HepG2 (cell line): Measurements from ENCODE around the gene POLR3K. TPM values are rescaled to one million over a fixed set of nuclear protein-coding genes. Genes with fewer than 3 reads are reported as not detected.

Experiments
- DBP ChIP-seq: sonication (generic); formaldehyde crosslinking; IDR thresholded peaks from 2 replicates; pipeline ENCODE4 v1.4.0; 2020; ENCODE audit warnings: missing genetic modification reagents; ENCODE audit errors: not compliant biosample characterization
- GPBP1L1 ChIP-seq: sonication (generic); formaldehyde crosslinking; IDR thresholded peaks from 2 replicates; pipeline ENCODE4 v1.5.0; 2020; ENCODE audit warnings: mild to moderate bottlenecking, missing genetic modification reagents
- HNF1B ChIP-seq: sonication (generic); formaldehyde crosslinking; IDR thresholded peaks from 2 replicates; pipeline ENCODE4 v1.5.1; 2020; ENCODE audit warnings: mild to moderate bottlenecking, moderate library complexity, missing genetic modification reagents
- IKZF1 ChIP-seq: fragments of 450-650 bp; IDR thresholded peaks from 2 replicates; pipeline ENCODE4 v1.7.1; 2016
- KDM2A ChIP-seq: sonication (generic); formaldehyde crosslinking; IDR thresholded peaks from 2 replicates; pipeline ENCODE4 v1.4.0; 2020; ENCODE audit warnings: low read depth, missing genetic modification reagents, borderline replicate concordance
- KLF16 ChIP-seq, 2 experiments: sonication (generic) in 1 of 2; formaldehyde crosslinking in 1 of 2; IDR thresholded peaks; 2 replicates each; pipeline versions ENCODE4 v1.6.1 to v1.8.0; 2016 to 2023; ENCODE audit warnings: missing genetic modification reagents in 2 of 2, missing compliant biosample characterization in 1 of 2
- MNT ChIP-seq: fragments of 450-650 bp; IDR thresholded peaks from 2 replicates; pipeline ENCODE4 v1.6.1; 2016
- NCOR1 ChIP-seq: fragments of 200-600 bp; sonication (generic); IDR thresholded peaks from 2 replicates; pipeline ENCODE4 v1.7.0; 2017; ENCODE audit warnings: antibody characterized with exemption, low read length, borderline replicate concordance
- NR2F2 ChIP-seq: IDR thresholded peaks from 2 replicates; pipeline ENCODE4 v1.6.1; 2012; ENCODE audit warnings: low read depth, inconsistent platforms, borderline replicate concordance
- PITX1 ChIP-seq: sonication (generic); formaldehyde crosslinking; IDR thresholded peaks from 2 replicates; pipeline ENCODE4 v1.5.1; 2020; ENCODE audit warnings: mild to moderate bottlenecking, missing genetic modification reagents
- SP2 ChIP-seq: sonication (generic); formaldehyde crosslinking; IDR thresholded peaks from 2 replicates; pipeline ENCODE4 v1.5.1; 2020; ENCODE audit warnings: mild to moderate bottlenecking, missing genetic modification reagents
- TCF7 ChIP-seq: sonication (generic); IDR thresholded peaks from 2 replicates; pipeline ENCODE4 v1.6.1; 2016; ENCODE audit warnings: antibody characterized with exemption, low read depth
- TSC22D2 ChIP-seq: sonication (generic); formaldehyde crosslinking; IDR thresholded peaks from 2 replicates; pipeline ENCODE4 v1.5.1; 2020; ENCODE audit warnings: missing genetic modification reagents, mild to moderate bottlenecking, borderline replicate concordance
- YY1 ChIP-seq: IDR thresholded peaks from 2 replicates; pipeline ENCODE4 v1.6.1; 2011; ENCODE audit warnings: low read length, low read depth, moderate library complexity, mild to moderate bottlenecking; ENCODE audit not compliant: insufficient read depth, insufficient replicate concordance
- ZBTB7B ChIP-seq: sonication (generic); formaldehyde crosslinking; IDR thresholded peaks from 2 replicates; pipeline ENCODE4 v1.4.0; 2020; ENCODE audit warnings: missing genetic modification reagents
- ZFP62 ChIP-seq: sonication (generic); formaldehyde crosslinking; IDR thresholded peaks from 2 replicates; pipeline ENCODE4 v1.4.0; 2020; ENCODE audit warnings: missing genetic modification reagents
- ZNF207 ChIP-seq: fragments of 450-650 bp; IDR thresholded peaks from 2 replicates; pipeline ENCODE4 v1.6.1; 2016; ENCODE audit warnings: antibody characterized with exemption, borderline replicate concordance
- ZNF331 ChIP-seq: sonication (generic); formaldehyde crosslinking; IDR thresholded peaks from 2 replicates; pipeline ENCODE4 v1.4.0; 2020; ENCODE audit warnings: missing genetic modification reagents
- polyA plus RNA-seq, 8 experiments: library from polyadenylated mRNA; depleted of rRNA in 3 of 8; stranded (reverse) in 7 of 8; unstranded in 1 of 8; fragments of >200 nt; fragmentation: Illumina TruSeq in 4 of 8; extraction: Trizol in 4 of 8; gene quantifications; 2 replicates each; pipeline versions ENCODE4 v1.2.1 to v1.2.3, GENCODE V29; 2011 to 2016; ENCODE audit warnings: low read depth in 4 of 8, missing spikeins in 1 of 8, mixed read lengths in 1 of 8; ENCODE audit not compliant: insufficient read depth in 1 of 8
- total RNA-seq, 5 experiments: library from RNA; depleted of rRNA; stranded (reverse); fragments of >200 nt; fragmentation: Illumina TruSeq; extraction: Trizol; gene quantifications; 2 replicates each; pipeline ENCODE4 v1.2.3, GENCODE V29; 2016; ENCODE audit warnings: low read depth in 1 of 5
- TF ChIP-seq, protein P1 (sequence below), 2 experiments: sonication (generic) in 1 of 2; formaldehyde crosslinking in 1 of 2; IDR thresholded peaks; 2 replicates each; pipeline versions ENCODE4 v1.5.1 to v1.6.1; 2011 to 2020; ENCODE audit warnings: borderline replicate concordance in 1 of 2, low read depth in 1 of 2, low read length in 1 of 2, mild to moderate bottlenecking in 1 of 2, missing genetic modification reagents in 1 of 2, moderate library complexity in 1 of 2
- TF ChIP-seq, protein P2 (sequence below): IDR thresholded peaks from 2 replicates; pipeline ENCODE4 v1.6.1; 2016; ENCODE audit warnings: missing genetic modification reagents, missing compliant biosample characterization

POLR3K gene
- total and polyA plus RNA-seq, 2 of the 13 experiments (the other 11 are each of a cell fraction or from before 2014, with no cell fraction given): 14.8 to 18.8 TPM

GRCh38 chr16:65745-66144 lies 12.3 kb upstream of the POLR3K start (continued):
- TF ChIP-seq, protein P1, sequence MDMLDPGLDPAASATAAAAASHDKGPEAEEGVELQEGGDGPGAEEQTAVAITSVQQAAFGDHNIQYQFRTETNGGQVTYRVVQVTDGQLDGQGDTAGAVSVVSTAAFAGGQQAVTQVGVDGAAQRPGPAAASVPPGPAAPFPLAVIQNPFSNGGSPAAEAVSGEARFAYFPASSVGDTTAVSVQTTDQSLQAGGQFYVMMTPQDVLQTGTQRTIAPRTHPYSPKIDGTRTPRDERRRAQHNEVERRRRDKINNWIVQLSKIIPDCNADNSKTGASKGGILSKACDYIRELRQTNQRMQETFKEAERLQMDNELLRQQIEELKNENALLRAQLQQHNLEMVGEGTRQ (IDR thresholded peaks at IDR 0.05; ENCODE audit: low read depth, low read length): no peak
- TF ChIP-seq, protein P1 (CRISPR knock-in tag; IDR thresholded peaks at IDR 0.05; ENCODE audit: borderline replicate concordance): no peak
- TF ChIP-seq HNF1B (CRISPR knock-in tag) (peak; percentile 42; the same call in 1 of the 2 replicates), TCF7 (no peak), IKZF1 (no peak), NCOR1 (no peak), GPBP1L1 (CRISPR knock-in tag) (no peak), MNT (no peak), NR2F2 (no peak), KDM2A (peak; percentile 82), ZFP62 (no peak), TSC22D2 (CRISPR knock-in tag) (peak; percentile 37; the same call in 1 of the 2 replicates), ZBTB7B (peak; percentile 33; the same call in 1 of the 2 replicates), PITX1 (CRISPR knock-in tag) (0 out of 2 replicates have a peak, but pooled peaks have one; percentile 31), DBP (CRISPR knock-in tag) (no peak), KLF16 (CRISPR knock-in tag; IDR thresholded peaks at IDR 0.05) (peak in 1 of 2 experiments; percentile 34; a peak in 1 of 4 replicates), SP2 (no peak), ZNF207 (no peak), ZNF331 (CRISPR knock-in tag) (0 out of 2 replicates have a peak, but pooled peaks have one; percentile 25), YY1 (peak; percentile 32)
- TF ChIP-seq, protein P2, sequence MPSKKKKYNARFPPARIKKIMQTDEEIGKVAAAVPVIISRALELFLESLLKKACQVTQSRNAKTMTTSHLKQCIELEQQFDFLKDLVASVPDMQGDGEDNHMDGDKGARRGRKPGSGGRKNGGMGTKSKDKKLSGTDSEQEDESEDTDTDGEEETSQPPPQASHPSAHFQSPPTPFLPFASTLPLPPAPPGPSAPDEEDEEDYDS (CRISPR knock-in tag): no peak; the same call in 1 of the 2 replicates
